Lower leg skin (tissue), 3 donors: ENCODE data around the gene SCAMP2.

ENCODE experiments used
- CTCF ChIP-seq, 3 donors: fragments of 450-650 bp; IDR thresholded peaks; one replicate each; pipeline ENCODE4 v1.5.1; 2016; ENCODE audit warnings: antibody characterized with exemption in 3 of 3, mild to moderate bottlenecking in 3 of 3, moderate library complexity in 2 of 3
- POLR2A ChIP-seq, 2 donors: fragments of 450-650 bp; IDR thresholded peaks; one replicate each; pipeline ENCODE4 v1.6.1; 2016 to 2017; ENCODE audit warnings: antibody characterized with exemption in 2 of 2, mild to moderate bottlenecking in 1 of 2, moderate library complexity in 1 of 2

- TF ChIP-seq POLR2A (IDR thresholded peaks at IDR 0.05) (no peak), CTCF (IDR thresholded peaks at IDR 0.05) (no peak)
Measured at GRCh38 chr15:74829486-74829885, 43.7 kb downstream of the SCAMP2 start.
